ENCODE results near the gene CSNK2A3. TPM values are rescaled to one million over a fixed set of nuclear protein-coding genes. Genes with fewer than 3 reads are reported as not detected.

The CSNK2A3 gene
- total RNA-seq, 1 donor from 2014 or later = 2.7 TPM

- no peak for DNase-seq (ENCODE audit: low read depth)
- no peaks in the 10 kb centered on the region for H4K20me1 ChIP-seq (ENCODE audit: insufficient read depth, low read length)
- no peaks in the 10 kb centered on the region for H3K36me3 ChIP-seq (ENCODE audit: insufficient read depth, low read length)
- Mint-ChIP-seq H3K4me1 (ENCODE audit: low read depth, unreplicated experiment) (peaks cover 10% of the 10 kb centered on the region), H3K27ac (ENCODE audit: unreplicated experiment) (no peak overlapping the region), H3K9me3 (ENCODE audit: unreplicated experiment) (peaks cover 4% of the 10 kb centered on the region), H3K27me3 (ENCODE audit: low read depth, unreplicated experiment) (peaks cover 33% of the 10 kb centered on the region), H3K36me3 (ENCODE audit: low read depth, unreplicated experiment) (peaks cover 11% of the 10 kb centered on the region), H3K4me3 (ENCODE audit: unreplicated experiment) (no peak overlapping the region)
- H3K9ac ChIP-seq (ENCODE audit: low read length) = no peak overlapping the region
- FAIRE-seq = no peak
- no peak overlapping the region for H2AFZ ChIP-seq (ENCODE audit: low read depth, low read length)
- no peaks in the 10 kb centered on the region for H3K79me2 ChIP-seq (ENCODE audit: insufficient read depth, low read length)
- H3K4me1 ChIP-seq (ENCODE audit: insufficient read depth, low read length) = no peaks in the 10 kb centered on the region
- no peak overlapping the region for H3K4me3 ChIP-seq (ENCODE audit: insufficient read depth, low read depth, low read length)
- TF ChIP-seq EZH2 (IDR thresholded peaks at IDR 0.05; ENCODE audit: insufficient read depth, low read length) = no peak
- TF ChIP-seq CTCF (IDR thresholded peaks at IDR 0.05; ENCODE audit: insufficient read depth, low read depth, low read length) = no peak
- no peak overlapping the region for H3K4me2 ChIP-seq (ENCODE audit: low read length)
- H3K27ac ChIP-seq (ENCODE audit: low read depth, low read length) = no peak overlapping the region
- H3K27me3 ChIP-seq (ENCODE audit: insufficient read depth, low read length) = peaks cover 30% of the 10 kb centered on the region
- no peaks in the 10 kb centered on the region for H3K9me3 ChIP-seq (ENCODE audit: insufficient read depth, low read depth, low read length)
These were observed 18.0 kb downstream of the CSNK2A3 start for GRCh38 chr11:11335043-11335442.

- Histone ChIP-seq H3K9ac (ENCODE audit: low read length) (no peak overlapping the region), H3K36me3 (ENCODE audit: insufficient read depth, low read length) (no peaks in the 10 kb centered on the region), H3K27ac (ENCODE audit: low read depth, low read length) (no peak overlapping the region), H3K4me3 (ENCODE audit: insufficient read depth, low read depth, low read length) (no peak overlapping the region), H3K79me2 (ENCODE audit: insufficient read depth, low read length) (no peaks in the 10 kb centered on the region), H2AFZ (ENCODE audit: low read depth, low read length) (no peak overlapping the region), H3K27me3 (ENCODE audit: insufficient read depth, low read length) (peaks cover 25% of the 10 kb centered on the region), H4K20me1 (ENCODE audit: insufficient read depth, low read length) (no peaks in the 10 kb centered on the region), H3K9me3 (ENCODE audit: insufficient read depth, low read depth, low read length) (no peaks in the 10 kb centered on the region), H3K4me1 (ENCODE audit: insufficient read depth, low read length) (no peaks in the 10 kb centered on the region), H3K4me2 (ENCODE audit: low read length) (no peak overlapping the region)
- Mint-ChIP-seq H3K27me3 (ENCODE audit: low read depth, unreplicated experiment) (peaks cover 32% of the 10 kb centered on the region), H3K4me1 (ENCODE audit: low read depth, unreplicated experiment) (peaks cover 11% of the 10 kb centered on the region), H3K4me3 (ENCODE audit: unreplicated experiment) (no peak overlapping the region), H3K9me3 (ENCODE audit: unreplicated experiment) (peaks cover 4% of the 10 kb centered on the region), H3K27ac (ENCODE audit: unreplicated experiment) (peak overlapping the region; percentile 43), H3K36me3 (ENCODE audit: low read depth, unreplicated experiment) (peaks cover 11% of the 10 kb centered on the region)
- DNase-seq (ENCODE audit: low read depth) (no peak), FAIRE-seq (no peak)
- no peak for TF ChIP-seq EZH2 (IDR thresholded peaks at IDR 0.05; ENCODE audit: insufficient read depth, low read length)
- TF ChIP-seq CTCF (IDR thresholded peaks at IDR 0.05; ENCODE audit: insufficient read depth, low read depth, low read length) = no peak
These were observed 18.4 kb downstream of the CSNK2A3 start for GRCh38 chr11:11334607-11335006.

- TF ChIP-seq CTCF (IDR thresholded peaks at IDR 0.05; ENCODE audit: insufficient read depth, low read depth, low read length) (no peak), EZH2 (IDR thresholded peaks at IDR 0.05; ENCODE audit: insufficient read depth, low read length) (no peak)
These were observed 20.8 kb downstream of the CSNK2A3 start for GRCh38 chr11:11332141-11332710.

More at GRCh38 chr11:11332141-11332710, 20.8 kb downstream of the CSNK2A3 start:
- peaks cover 31% of the 10 kb centered on the region for H3K27me3 Mint-ChIP-seq (ENCODE audit: low read depth, unreplicated experiment)
- H3K9me3 ChIP-seq (ENCODE audit: insufficient read depth, low read depth, low read length) = no peaks in the 10 kb centered on the region
- H3K36me3 ChIP-seq (ENCODE audit: insufficient read depth, low read length) = no peaks in the 10 kb centered on the region
- H3K36me3 Mint-ChIP-seq (ENCODE audit: low read depth, unreplicated experiment) = peaks cover 7% of the 10 kb centered on the region
- H2AFZ ChIP-seq (ENCODE audit: low read depth, low read length) = no peak overlapping the region
- peaks cover under 1% of the 10 kb centered on the region for H3K9me3 Mint-ChIP-seq (ENCODE audit: unreplicated experiment)
- H3K4me2 ChIP-seq (ENCODE audit: low read length) = no peak overlapping the region
- no peaks in the 10 kb centered on the region for H4K20me1 ChIP-seq (ENCODE audit: insufficient read depth, low read length)
- H3K9ac ChIP-seq (ENCODE audit: low read length) = no peak overlapping the region
- no peak for FAIRE-seq
- H3K27ac Mint-ChIP-seq (ENCODE audit: unreplicated experiment) = no peak overlapping the region
- no peak overlapping the region for H3K27ac ChIP-seq (ENCODE audit: low read depth, low read length)
- H3K79me2 ChIP-seq (ENCODE audit: insufficient read depth, low read length) = no peaks in the 10 kb centered on the region
- no peak for DNase-seq (ENCODE audit: low read depth)
- H3K4me3 ChIP-seq (ENCODE audit: insufficient read depth, low read depth, low read length) = no peak overlapping the region
- no peaks in the 10 kb centered on the region for H3K4me1 ChIP-seq (ENCODE audit: insufficient read depth, low read length)
- peaks cover 17% of the 10 kb centered on the region for H3K27me3 ChIP-seq (ENCODE audit: insufficient read depth, low read length)
- H3K4me1 Mint-ChIP-seq (ENCODE audit: low read depth, unreplicated experiment) = peaks cover 8% of the 10 kb centered on the region
- H3K4me3 Mint-ChIP-seq (ENCODE audit: unreplicated experiment) = no peak overlapping the region

Measured in astrocyte (in vitro differentiated cells and primary cell).